Motor neuron (in vitro differentiated cells): ENCODE measurements around the gene PGP. TPM values are rescaled to one million over a fixed set of nuclear protein-coding genes. Genes with fewer than 3 reads are reported as not detected.

ENCODE experiments used
- ATAC-seq, 8 experiments: fragments of 200-7000 bp; cut with Tn5 transposase; replicated peaks in 6 of 8; 2 replicates each; pipeline ENCODE4 v1.8.0; 2021; ENCODE audit warnings: mild to moderate bottlenecking in 8 of 8, moderate library complexity in 8 of 8
- H3K27ac ChIP-seq, 2 donors: fragments of 250-450 bp; sonication (Bioruptor Pico); 2 replicates each; pipeline ENCODE4 v1.9.0; 2021; ENCODE audit warnings: antibody characterized with exemption in 2 of 2, mild to moderate bottlenecking in 2 of 2, moderate library complexity in 1 of 2
- H3K4me1 ChIP-seq, 2 donors: fragments of 250-450 bp; sonication (Bioruptor Pico); replicated peaks in 1 of 2; 2 replicates each; pipeline ENCODE4 v1.6.1; 2021; ENCODE audit warnings: antibody characterized with exemption in 2 of 2, mild to moderate bottlenecking in 2 of 2, moderate library complexity in 1 of 2
- H3K4me3 ChIP-seq, 5 donors: fragments of 250-450 bp; sonication (Bioruptor Pico); 2 replicates each; pipeline ENCODE4 v1.9.0; 2021; ENCODE audit warnings: antibody characterized with exemption in 5 of 5, mild to moderate bottlenecking in 5 of 5, moderate library complexity in 4 of 5
- WGBS, 10 experiments: fragments of 450-650 bp; shearing (Covaris generic); methylation state at CpG; one replicate each; pipeline ENCODE4 v1.0.0; 2022; 5-methylcytosine and 5-hydroxymethylcytosine counted together
- in situ Hi-C, 9 experiments: fragments of 400-800 bp; cut with MboI; loops; one replicate each; pipeline ENCODE4 v1.15.0; 2021; ENCODE audit warnings: low sequenced_read_pairs in 9 of 9, low pct_unique_long_range_greater_than_20kb in 2 of 9; ENCODE audit not compliant: unreplicated experiment in 9 of 9
- total RNA-seq, 8 experiments: library from RNA; unstranded; fragments of 300-600 nt; gene quantifications; 2 replicates each; pipeline versions ENCODE4 v1.2.3 to v1.2.4, GENCODE V29; 2022

Gene PGP
- total RNA-seq, 8 experiments from 2014 or later = 6.5 to 14.9 (median 9.9) TPM

DNA sequence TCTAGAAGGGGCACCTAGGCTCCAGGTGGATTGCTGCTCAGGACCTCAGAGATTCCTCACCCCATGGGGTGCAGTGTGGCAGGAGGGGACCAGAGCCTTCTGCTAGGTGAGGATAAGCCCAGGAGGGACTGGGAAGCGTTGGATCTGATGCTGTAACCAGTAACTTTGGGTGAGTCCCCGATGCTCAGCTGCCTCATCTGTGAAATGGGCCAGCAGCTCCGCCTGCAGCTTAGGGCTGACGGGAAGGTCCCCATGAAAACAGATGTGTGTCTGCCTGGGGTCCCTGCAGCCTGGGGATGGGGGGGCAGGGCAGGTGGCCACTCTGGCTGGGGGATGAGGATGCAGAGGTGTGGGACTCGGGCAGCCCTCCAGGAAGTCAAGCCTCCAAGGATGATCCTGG is 15.5 kb downstream of the PGP start:
- H3K4me3 ChIP-seq = no peak overlapping the region
- H3K27ac ChIP-seq = no peak overlapping the region
- 50% methylated on average over 2 of the region's 5 CpGs; no CpG with 5 or more reads in 9 of the 10 experiments for WGBS, 10 experiments
- no peak for ATAC-seq
- peaks cover 10 to 13% of the 10 kb centered on the region in 2 donors for H3K4me1 ChIP-seq
- in situ Hi-C loops = no loop called here

- in situ Hi-C loops = no loop called here
- Histone ChIP-seq H3K4me3 (no peak overlapping the region), H3K27ac (no peak overlapping the region), H3K4me1 (peaks cover 15 to 18% of the 10 kb centered on the region in 2 donors)
- no peak for ATAC-seq
- 19 to 100% (median 61%) methylated on average over 1 to 4 of the region's 4 CpGs; no CpG with 5 or more reads in 3 of the 10 experiments for WGBS, 10 experiments
Measured at GRCh38 chr16:2198283-2198682, 16.4 kb downstream of the PGP start.

- Histone ChIP-seq H3K4me3 (no peak overlapping the region), H3K4me1 (peaks cover 15 to 18% of the 10 kb centered on the region in 2 donors), H3K27ac (no peak overlapping the region)
- WGBS, 10 experiments = 65 to 100% (median 81%) methylated on average over 1 to 4 of the region's 6 CpGs; no CpG with 5 or more reads in 6 of the 10 experiments
- in situ Hi-C loops = no loop called here
- ATAC-seq = no peak
Measured at GRCh38 chr16:2197765-2198164, 16.9 kb downstream of the PGP start.

DNA sequence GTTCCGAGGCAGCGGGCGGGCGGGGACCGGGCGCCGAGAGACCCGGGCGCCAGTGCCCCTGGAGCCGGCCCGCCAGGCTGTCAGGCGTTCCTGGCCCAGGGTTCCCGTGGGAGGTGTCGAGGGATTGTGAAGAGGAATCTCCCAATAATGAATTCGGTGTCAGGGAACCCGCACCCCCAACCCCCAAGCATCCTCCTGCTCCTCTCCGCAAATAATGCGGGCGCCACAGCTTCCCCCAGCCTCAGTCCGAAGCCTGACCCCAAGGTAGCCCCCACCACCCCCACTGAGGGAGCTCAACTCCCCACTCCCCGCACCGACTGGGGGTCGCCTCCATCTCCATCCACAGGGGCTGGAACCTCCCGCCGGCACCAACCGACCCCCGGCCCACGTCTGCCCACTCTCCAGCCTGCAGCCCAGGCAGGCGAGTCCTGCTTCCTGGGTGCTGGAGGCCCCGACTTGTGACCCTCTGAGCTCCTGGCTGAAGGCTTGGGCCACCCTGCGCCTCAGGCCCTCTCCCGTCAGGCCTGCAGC is 17.6 kb downstream of the PGP start:
- peaks cover 15 to 18% of the 10 kb centered on the region in 2 donors for H3K4me1 ChIP-seq
- H3K27ac ChIP-seq = peak overlapping the region in 1 of 2 donors; percentile 66
- in situ Hi-C loops = no loop called here
- no peak for ATAC-seq
- WGBS, 10 experiments = 63% methylated on average over 2 of the region's 32 CpGs; no CpG with 5 or more reads in 9 of the 10 experiments
- peak overlapping the region; percentile 48 to 97 (median 84) for H3K4me3 ChIP-seq

GRCh38 chr16:2196162-2196980 is 18.3 kb downstream of the PGP start, which contains the start of gene CASKIN1:
Gene CASKIN1 (minus strand): TSS chr16:2196605. CDS start chr16:2196432, 173 bp downstream.
- WGBS, 10 experiments = no CpG with 5 or more reads among the region's 129 CpGs
- Histone ChIP-seq H3K27ac (peak within 1 kb of the TSS; percentile 66 to 68), H3K4me1 (peaks cover 15 to 18% of the 10 kb centered on the region in 2 donors), H3K4me3 (peak within 1 kb of the TSS; percentile 48 to 97 (median 84))
- in situ Hi-C loops = no loop called here
- ATAC-seq = peak; percentile 41 to 76 (median 54)

- 0% methylated on average over 5 of the region's 49 CpGs; no CpG with 5 or more reads in 9 of the 10 experiments for WGBS, 10 experiments
- peak overlapping the region; percentile 66 to 68 for H3K27ac ChIP-seq
- peaks cover 15 to 20% of the 10 kb centered on the region in 2 donors for H3K4me1 ChIP-seq
- in situ Hi-C loops = no loop called here
- peak in 7 of 8 experiments; percentile 7 to 68 (median 51) for ATAC-seq
- peak overlapping the region; percentile 48 to 97 (median 84) for H3K4me3 ChIP-seq
Measured at GRCh38 chr16:2195322-2196161, 19.1 kb downstream of the PGP start.

GRCh38 chr16:2194852-2195321 is 19.8 kb downstream of the PGP start:
- ATAC-seq = peak; percentile 43 to 69 (median 58)
- in situ Hi-C loops = no loop called here
- H3K27ac ChIP-seq = peak overlapping the region; percentile 7 to 66
- peaks cover 20 to 26% of the 10 kb centered on the region in 2 donors for H3K4me1 ChIP-seq
- peak overlapping the region; percentile 48 to 97 (median 84) for H3K4me3 ChIP-seq
- 0 to 60% (median 6%) methylated on average over 1 to 4 of the region's 10 CpGs; no CpG with 5 or more reads in 6 of the 10 experiments for WGBS, 10 experiments

GRCh38 chr16:2194166-2194834 is 20.3 kb downstream of the PGP start:
- Histone ChIP-seq H3K4me3 (peak overlapping the region in 4 of 5 donors; percentile 48 to 87 (median 76)), H3K4me1 (peaks cover 20 to 29% of the 10 kb centered on the region in 2 donors), H3K27ac (peak overlapping the region; percentile 9 to 66)
- in situ Hi-C loops = no loop called here
- WGBS, 10 experiments = 10 to 47% (median 20%) methylated on average over 2 of the region's 16 CpGs; no CpG with 5 or more reads in 7 of the 10 experiments
- peak; percentile 8 to 66 (median 42) for ATAC-seq

DNA sequence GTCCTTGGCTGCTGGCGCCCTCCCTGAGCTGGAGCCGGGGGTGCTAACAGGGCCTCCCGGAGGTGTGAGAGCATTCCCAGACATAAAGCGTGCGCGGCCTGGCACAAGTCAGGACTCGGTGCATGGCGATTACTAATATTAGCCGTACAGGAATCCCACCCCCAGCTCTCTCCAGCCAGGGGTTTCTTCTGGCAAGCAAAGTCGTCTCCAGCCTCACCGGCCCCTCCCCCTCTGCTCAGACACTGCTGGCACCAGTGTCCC is 23.3 kb downstream of the PGP start:
- H3K4me1 ChIP-seq = peaks cover 20 to 29% of the 10 kb centered on the region in 2 donors
- no peak overlapping the region for H3K27ac ChIP-seq
- no peak overlapping the region for H3K4me3 ChIP-seq
- ATAC-seq = no peak
- WGBS, 10 experiments = 60 to 100% (median 90%) methylated on average over 1 to 8 of the region's 11 CpGs; no CpG with 5 or more reads in 5 of the 10 experiments
- in situ Hi-C loops = no loop called here

- Histone ChIP-seq H3K27ac (no peak overlapping the region), H3K4me1 (peaks cover 20 to 29% of the 10 kb centered on the region in 2 donors), H3K4me3 (no peak overlapping the region)
- ATAC-seq = no peak
- in situ Hi-C loops = no loop called here
- 72 to 90% (median 80%) methylated on average over 1 to 5 of the region's 25 CpGs; no CpG with 5 or more reads in 7 of the 10 experiments for WGBS, 10 experiments
Measured at GRCh38 chr16:2190659-2191445, 23.8 kb downstream of the PGP start.

DNA sequence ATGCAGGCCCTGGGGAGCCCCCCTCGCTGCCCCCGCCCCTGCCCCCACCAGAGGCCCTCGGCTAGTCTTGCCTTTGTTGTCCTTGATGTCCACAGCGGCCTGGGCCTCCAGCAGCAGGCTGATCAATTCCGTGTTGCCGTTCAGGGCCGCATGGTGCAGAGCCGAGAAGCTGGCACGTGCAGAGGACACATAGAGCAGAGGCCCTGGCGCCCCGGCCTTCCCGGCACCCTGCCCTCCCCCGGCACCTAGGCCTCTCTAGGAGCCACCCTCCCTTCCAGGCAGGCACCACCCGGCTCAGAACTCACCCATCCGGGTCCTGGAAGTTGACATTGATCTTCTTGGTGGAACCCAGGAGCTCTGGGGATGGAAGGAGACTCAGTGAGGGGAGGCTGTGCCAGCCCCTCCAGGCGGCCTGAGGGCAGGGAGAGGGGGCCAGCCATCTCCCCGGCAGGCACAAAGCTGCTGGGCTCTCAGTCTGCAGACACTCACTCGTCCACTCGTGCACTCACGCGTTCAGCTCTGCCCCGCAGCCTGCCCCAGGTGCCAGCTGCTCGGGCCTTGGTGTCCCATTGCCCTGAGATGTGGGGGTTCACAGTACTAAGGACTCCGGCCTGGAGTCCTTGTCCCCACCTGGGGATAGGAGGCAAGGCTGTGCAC is 24.5 kb downstream of the PGP start:
- Histone ChIP-seq H3K4me3 (no peak overlapping the region), H3K4me1 (peaks cover 20 to 26% of the 10 kb centered on the region in 2 donors)
- in situ Hi-C loops = no loop called here

More for the DNA sequence above, 24.5 kb downstream of the PGP start:
- no peak overlapping the region for H3K27ac ChIP-seq
- 24 to 100% methylated on average over 3 to 6 of the region's 24 CpGs; no CpG with 5 or more reads in 8 of the 10 experiments for WGBS, 10 experiments
- ATAC-seq = no peak
